ENCODE measurements around the gene HDAC4. TPM values are rescaled to one million over a fixed set of nuclear protein-coding genes. Genes with fewer than 3 reads are reported as not detected.
A peak's percentile ranks its signal among the peaks of the same experiment; 100 is the strongest.

The HDAC4 gene
- polyA plus RNA-seq, 1 experiment = 4.4 TPM

DNA sequence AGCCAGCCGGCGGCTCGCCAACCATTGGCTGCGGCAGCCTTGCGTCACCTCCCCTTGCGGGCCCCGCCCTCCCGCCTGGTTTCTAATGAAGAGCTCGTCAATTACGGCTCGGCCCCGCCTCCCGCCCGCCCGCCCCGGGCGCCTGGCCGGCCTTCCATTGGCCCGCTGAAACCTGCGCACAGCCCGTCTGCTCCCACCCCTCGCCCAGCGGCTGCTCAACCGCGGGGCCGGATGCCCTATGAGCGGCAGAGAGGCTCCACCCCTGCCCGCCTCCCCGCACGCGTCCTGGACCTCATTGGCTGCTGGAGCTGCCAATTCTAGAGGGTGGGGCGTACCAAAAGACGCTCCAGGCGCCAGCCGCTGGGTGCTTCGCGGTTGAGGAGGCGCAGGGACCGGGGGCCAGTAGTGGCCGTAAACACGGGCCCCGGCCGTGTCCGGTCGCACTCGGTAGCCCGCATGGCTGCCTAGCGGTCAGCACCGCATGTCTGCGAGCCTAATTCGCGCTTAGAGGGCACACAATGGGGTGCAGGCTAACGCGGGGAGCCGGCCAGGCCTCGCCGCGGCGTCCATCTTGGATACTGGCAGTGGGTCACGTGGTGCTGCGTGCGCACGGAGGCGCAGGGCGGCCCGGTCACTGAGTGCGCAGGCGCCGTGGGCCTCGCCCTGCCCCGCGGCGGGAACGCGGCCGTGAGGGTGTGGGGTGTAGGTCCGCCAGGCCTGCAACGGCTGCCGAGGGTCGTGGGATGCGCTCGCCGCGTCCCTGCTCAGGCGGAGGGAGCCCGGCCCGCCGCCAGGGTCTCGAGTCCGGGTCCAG, 454 bp upstream of the HDAC4 start:
- no peaks in the 10 kb centered on the region for H3K27me3 ChIP-seq (ENCODE audit: control insufficient read depth, insufficient read depth, low read length)
- DNase-seq (ENCODE audit: low read depth) = peak; percentile 86
- peak overlapping the region; percentile 85 for H3K4me3 ChIP-seq (ENCODE audit: low read depth, low read length)
- TF ChIP-seq, protein P1, sequence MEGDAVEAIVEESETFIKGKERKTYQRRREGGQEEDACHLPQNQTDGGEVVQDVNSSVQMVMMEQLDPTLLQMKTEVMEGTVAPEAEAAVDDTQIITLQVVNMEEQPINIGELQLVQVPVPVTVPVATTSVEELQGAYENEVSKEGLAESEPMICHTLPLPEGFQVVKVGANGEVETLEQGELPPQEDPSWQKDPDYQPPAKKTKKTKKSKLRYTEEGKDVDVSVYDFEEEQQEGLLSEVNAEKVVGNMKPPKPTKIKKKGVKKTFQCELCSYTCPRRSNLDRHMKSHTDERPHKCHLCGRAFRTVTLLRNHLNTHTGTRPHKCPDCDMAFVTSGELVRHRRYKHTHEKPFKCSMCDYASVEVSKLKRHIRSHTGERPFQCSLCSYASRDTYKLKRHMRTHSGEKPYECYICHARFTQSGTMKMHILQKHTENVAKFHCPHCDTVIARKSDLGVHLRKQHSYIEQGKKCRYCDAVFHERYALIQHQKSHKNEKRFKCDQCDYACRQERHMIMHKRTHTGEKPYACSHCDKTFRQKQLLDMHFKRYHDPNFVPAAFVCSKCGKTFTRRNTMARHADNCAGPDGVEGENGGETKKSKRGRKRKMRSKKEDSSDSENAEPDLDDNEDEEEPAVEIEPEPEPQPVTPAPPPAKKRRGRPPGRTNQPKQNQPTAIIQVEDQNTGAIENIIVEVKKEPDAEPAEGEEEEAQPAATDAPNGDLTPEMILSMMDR (IDR thresholded peaks at IDR 0.05; ENCODE audit: insufficient read depth, low read depth, low read length) = no peak
- ChIA-PET POLR2A (interaction anchor here (0.5 to 0.8 kb wide), 2 partner anchors 8 to 21 kb away, joined by 3 read pairs; no protein-coding TSS in a partner anchor), CTCF (interaction anchor here (0.6 kb wide), 1 partner anchor 227 kb away, joined by 4 read pairs; no protein-coding TSS in a partner anchor)
- no peaks in the 10 kb centered on the region for H3K36me3 ChIP-seq (ENCODE audit: control insufficient read depth, insufficient read depth, low read length)

DNA sequence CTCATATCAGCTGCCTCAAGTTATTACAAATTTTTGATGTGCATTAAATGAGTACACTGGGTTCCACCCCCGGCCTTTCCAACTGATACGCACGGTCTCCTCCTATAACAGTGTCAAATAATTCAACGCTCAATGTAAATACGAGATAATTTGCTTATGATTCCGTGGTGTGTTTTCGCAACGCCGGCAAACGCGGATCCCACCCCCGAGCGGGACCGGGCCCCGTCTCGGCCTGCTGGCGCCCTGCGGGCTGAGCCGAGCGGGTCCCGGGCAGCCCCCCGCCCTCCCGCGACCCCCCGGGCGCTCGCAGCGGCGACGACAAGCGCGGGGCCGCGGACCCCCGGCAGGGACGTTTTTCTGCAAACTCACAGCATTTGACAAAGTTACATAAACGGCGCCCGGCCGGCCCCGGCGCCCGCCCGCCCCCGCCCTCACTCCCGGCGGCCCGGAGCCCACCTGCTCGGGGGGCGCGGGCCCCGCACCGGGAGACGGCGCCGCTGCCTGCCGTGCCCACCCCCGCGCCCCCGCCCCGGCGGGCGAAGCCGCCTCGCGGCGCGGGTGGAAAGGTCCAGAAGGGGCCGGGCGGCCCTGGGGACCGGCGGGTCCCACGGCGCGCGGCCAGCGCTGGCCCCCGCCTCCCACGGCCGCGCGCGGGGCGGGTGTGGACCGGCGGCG, 762 bp downstream of the HDAC4 start:
- no peaks in the 10 kb centered on the region for H3K27me3 ChIP-seq (ENCODE audit: control insufficient read depth, insufficient read depth, low read length)
- no peaks in the 10 kb centered on the region for H3K36me3 ChIP-seq (ENCODE audit: control insufficient read depth, insufficient read depth, low read length)
- H3K4me3 ChIP-seq (ENCODE audit: low read depth, low read length) = peak overlapping the region; percentile 51
- TF ChIP-seq, protein P1 (IDR thresholded peaks at IDR 0.05; ENCODE audit: insufficient read depth, low read depth, low read length) = no peak
- DNase-seq (ENCODE audit: low read depth) = no peak
- CTCF ChIA-PET = no interaction called here
- POLR2A ChIA-PET = no interaction called here

DNA sequence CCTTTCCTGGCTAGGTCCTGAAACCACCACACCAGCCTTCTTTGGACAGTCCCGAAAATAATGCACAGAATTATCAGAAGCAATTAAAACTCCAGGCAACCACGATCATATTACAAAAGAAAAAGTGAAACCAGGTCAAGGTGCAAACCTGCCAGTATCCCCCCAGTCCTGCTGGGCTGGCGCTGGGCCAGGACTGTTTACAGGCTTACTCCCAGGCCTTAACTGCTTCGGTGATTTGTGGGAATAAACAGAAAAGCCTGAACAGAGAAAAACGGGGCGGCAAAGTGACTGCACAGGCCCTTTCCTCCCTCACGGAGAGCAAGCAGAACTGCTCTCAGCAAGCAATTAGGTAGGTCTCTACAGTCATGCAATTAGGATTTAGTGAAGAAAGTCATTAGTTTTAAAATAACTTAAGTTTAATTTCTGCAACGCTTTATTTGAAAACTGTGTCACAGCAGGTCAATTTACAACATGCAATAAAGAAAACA, 1.3 kb downstream of the HDAC4 start:
- TF ChIP-seq, protein P1 (IDR thresholded peaks at IDR 0.05; ENCODE audit: insufficient read depth, low read depth, low read length) = no peak
- Histone ChIP-seq H3K27me3 (ENCODE audit: control insufficient read depth, insufficient read depth, low read length) (no peaks in the 10 kb centered on the region), H3K36me3 (ENCODE audit: control insufficient read depth, insufficient read depth, low read length) (no peaks in the 10 kb centered on the region), H3K4me3 (ENCODE audit: low read depth, low read length) (peak overlapping the region; percentile 51)
- DNase-seq (ENCODE audit: low read depth) = no peak
- POLR2A ChIA-PET = no interaction called here
- CTCF ChIA-PET = interaction anchor here (0.6 to 1.8 kb wide), 4 partner anchors 13 to 261 kb away, joined by 3 to 5 read pairs (median 4); no protein-coding TSS in a partner anchor

DNA sequence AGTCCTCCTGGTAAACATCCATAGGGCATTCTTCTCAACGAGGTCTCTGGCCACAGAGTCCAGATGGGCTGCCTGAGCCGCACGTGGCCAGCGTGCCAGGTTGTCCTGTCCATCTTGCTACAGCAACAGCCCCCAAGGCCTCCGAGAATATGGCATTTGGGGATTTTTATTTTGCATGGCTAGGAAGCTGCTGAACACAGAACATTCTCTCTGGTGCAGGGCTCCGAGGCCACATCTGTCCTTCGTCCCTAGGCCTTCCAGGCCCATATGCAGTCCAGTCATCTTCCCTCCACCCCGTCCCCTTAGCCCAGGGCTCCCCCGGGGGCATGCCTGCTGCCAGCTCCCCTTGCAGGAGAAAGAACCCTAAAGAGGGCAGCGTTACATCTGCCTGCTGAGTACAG, 2.3 kb downstream of the HDAC4 start:
- no peaks in the 10 kb centered on the region for H3K36me3 ChIP-seq (ENCODE audit: control insufficient read depth, insufficient read depth, low read length)
- POLR2A ChIA-PET = interaction anchor here (0.6 kb wide), 1 partner anchor 123 kb away, joined by 3 read pairs; no protein-coding TSS in a partner anchor
- CTCF ChIA-PET = interaction anchor here (0.6 to 2.1 kb wide), 6 partner anchors 14 to 260 kb away, joined by 3 to 6 read pairs (median 4); no protein-coding TSS in a partner anchor
- H3K4me3 ChIP-seq (ENCODE audit: low read depth, low read length) = no peak overlapping the region
- TF ChIP-seq, protein P1 (IDR thresholded peaks at IDR 0.05; ENCODE audit: insufficient read depth, low read depth, low read length) = no peak
- H3K27me3 ChIP-seq (ENCODE audit: control insufficient read depth, insufficient read depth, low read length) = no peaks in the 10 kb centered on the region
- DNase-seq (ENCODE audit: low read depth) = no peak

DNA sequence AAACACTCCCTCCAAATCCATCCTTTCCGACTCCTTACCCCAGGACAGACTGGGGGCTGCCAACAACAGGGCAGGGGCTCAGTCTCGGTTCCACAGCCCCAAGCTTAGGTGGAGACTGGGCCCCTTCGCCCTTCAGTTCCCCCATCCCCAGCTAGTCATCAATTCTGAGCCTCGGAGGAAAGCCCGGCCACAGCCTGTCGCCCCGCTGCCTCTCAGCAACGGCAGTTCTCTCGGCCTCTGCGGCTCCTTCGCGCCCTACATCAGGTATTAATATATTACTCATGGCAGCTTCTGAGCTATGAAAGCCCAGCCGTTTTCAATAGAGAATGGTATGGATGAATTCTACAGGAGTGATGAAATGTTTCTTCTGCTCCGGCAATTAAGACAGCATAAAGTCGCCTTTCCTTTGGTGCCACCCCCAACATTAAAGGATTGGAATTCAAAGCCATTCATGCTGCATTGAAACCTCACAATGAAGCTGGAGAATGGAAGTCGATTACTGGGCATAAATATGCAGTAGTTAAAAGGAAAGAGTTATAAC, 2.8 kb downstream of the HDAC4 start:
- H3K4me3 ChIP-seq (ENCODE audit: low read depth, low read length) = no peak overlapping the region
- no peaks in the 10 kb centered on the region for H3K36me3 ChIP-seq (ENCODE audit: control insufficient read depth, insufficient read depth, low read length)
- TF ChIP-seq, protein P1 (IDR thresholded peaks at IDR 0.05; ENCODE audit: insufficient read depth, low read depth, low read length) = no peak
- ChIA-PET CTCF (interaction anchor here (1.8 to 2.1 kb wide), 2 partner anchors 14 to 255 kb away, joined by 5 to 6 read pairs; no protein-coding TSS in a partner anchor), POLR2A (no interaction called here)
- DNase-seq (ENCODE audit: low read depth) = no peak
- H3K27me3 ChIP-seq (ENCODE audit: control insufficient read depth, insufficient read depth, low read length) = no peaks in the 10 kb centered on the region
